Activated naive CD8-positive, alpha-beta T cell (primary cell): ENCODE data around the gene ZRANB1.

Source experiments
- H3K27ac Mint-ChIP-seq: one replicate; pipeline ENCODE4 v1.8.0; 2021; ENCODE audit warnings: mixed read lengths
- H3K27me3 Mint-ChIP-seq: one replicate; pipeline ENCODE4 v1.8.0; 2021; ENCODE audit warnings: mixed read lengths
- H3K36me3 Mint-ChIP-seq: one replicate; pipeline ENCODE4 v1.8.0; 2021; ENCODE audit warnings: mixed read lengths
- H3K4me1 Mint-ChIP-seq: one replicate; pipeline ENCODE4 v1.8.0; 2021; ENCODE audit warnings: low read depth, mixed read lengths
- H3K4me3 Mint-ChIP-seq: one replicate; pipeline ENCODE4 v1.8.0; 2021; ENCODE audit warnings: mild to moderate bottlenecking, mixed read lengths
- H3K9me3 Mint-ChIP-seq: one replicate; pipeline ENCODE4 v1.8.0; 2021; ENCODE audit warnings: low read depth, mixed read lengths

The ZRANB1 gene

DNA sequence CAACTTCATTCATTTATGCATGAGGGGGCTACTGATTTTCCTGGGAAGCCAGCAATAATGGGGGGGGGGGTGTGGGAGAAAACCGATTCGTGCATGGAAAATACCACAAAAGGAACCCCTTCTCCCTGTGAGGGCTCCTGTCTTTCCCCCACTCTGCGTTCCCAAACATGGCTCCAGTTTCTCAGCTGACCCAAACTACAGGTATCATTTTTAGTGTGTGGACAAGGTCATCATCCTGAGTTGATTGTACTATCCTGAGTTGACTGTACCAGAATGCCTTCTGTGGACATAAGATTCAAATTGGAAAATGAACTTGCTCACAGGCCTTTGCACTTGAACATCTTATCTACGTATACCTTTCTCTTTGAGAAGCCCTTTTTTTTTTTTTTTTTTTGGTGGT, 49.9 kb downstream of the ZRANB1 start:
- no peaks in the 10 kb centered on the region for H3K4me1 Mint-ChIP-seq
- H3K27me3 Mint-ChIP-seq, result no peaks in the 10 kb centered on the region
- no peak overlapping the region for H3K27ac Mint-ChIP-seq
- no peak overlapping the region for H3K4me3 Mint-ChIP-seq
- no peaks in the 10 kb centered on the region for H3K36me3 Mint-ChIP-seq
- H3K9me3 Mint-ChIP-seq, result no peaks in the 10 kb centered on the region

DNA sequence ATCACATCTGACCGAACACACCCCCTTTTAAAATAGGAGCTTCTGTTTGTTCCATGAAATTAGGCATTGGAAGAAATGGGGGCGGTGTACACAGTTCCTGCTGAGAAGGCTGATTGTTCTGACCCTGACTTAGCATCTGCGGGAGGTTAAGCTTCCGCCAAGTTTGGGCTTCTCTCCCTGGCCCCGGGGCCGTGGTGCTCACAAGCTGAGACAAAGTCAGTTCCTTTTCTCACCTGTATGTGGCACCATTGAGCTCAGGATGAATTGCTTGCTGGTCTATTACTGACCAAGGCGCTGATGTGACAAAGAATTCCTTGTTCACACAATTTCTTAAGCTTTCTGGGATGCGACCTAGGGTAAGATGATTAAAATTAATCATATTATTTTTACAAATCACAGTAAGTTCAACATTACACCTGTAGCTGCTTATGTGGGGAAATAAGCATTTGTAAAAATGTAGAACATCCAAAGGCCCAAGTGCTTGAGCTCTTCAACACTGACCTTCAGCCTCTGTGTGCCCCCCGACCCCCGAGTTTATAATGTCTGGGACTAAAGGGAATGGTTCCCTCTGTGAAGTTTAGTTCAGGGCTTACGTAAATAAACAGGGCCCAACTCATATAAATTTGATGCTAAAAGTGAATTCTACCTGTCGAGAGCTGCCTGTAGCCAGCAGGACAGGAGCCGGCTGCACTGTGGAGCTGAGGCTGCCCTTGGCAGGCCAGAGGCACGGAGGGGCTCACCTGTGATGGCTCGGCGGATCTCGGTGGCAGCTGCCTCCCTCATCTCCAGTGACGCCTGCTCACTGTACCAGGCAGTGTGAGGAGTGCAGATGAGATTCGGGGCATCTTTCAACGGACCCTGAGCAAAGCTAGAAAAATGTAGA, 50.8 kb downstream of the ZRANB1 start:
- Mint-ChIP-seq H3K27ac (no peak overlapping the region), H3K36me3 (no peaks in the 10 kb centered on the region), H3K4me3 (no peak overlapping the region), H3K4me1 (no peaks in the 10 kb centered on the region), H3K9me3 (no peaks in the 10 kb centered on the region), H3K27me3 (no peaks in the 10 kb centered on the region)

DNA sequence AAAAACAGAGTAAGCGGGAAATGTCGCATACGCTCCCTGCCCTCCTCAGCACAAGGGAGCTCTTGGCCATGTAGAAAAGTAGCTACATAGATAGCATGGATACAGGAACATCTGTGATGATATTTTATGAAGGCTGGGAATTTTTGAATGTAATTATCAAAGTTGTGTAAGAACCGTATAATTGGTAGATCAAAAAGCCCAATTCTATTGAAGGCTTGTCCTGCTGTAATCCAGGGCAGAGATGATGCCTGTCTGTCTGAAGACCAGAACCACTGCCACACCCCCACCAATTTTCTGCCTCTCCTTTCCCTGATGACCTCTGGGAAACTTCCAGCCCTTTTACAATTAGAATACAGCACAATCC, 51.4 kb downstream of the ZRANB1 start:
- Mint-ChIP-seq H3K9me3 (no peaks in the 10 kb centered on the region), H3K27ac (no peak overlapping the region), H3K4me3 (no peak overlapping the region), H3K36me3 (no peaks in the 10 kb centered on the region), H3K27me3 (no peaks in the 10 kb centered on the region), H3K4me1 (no peaks in the 10 kb centered on the region)

DNA sequence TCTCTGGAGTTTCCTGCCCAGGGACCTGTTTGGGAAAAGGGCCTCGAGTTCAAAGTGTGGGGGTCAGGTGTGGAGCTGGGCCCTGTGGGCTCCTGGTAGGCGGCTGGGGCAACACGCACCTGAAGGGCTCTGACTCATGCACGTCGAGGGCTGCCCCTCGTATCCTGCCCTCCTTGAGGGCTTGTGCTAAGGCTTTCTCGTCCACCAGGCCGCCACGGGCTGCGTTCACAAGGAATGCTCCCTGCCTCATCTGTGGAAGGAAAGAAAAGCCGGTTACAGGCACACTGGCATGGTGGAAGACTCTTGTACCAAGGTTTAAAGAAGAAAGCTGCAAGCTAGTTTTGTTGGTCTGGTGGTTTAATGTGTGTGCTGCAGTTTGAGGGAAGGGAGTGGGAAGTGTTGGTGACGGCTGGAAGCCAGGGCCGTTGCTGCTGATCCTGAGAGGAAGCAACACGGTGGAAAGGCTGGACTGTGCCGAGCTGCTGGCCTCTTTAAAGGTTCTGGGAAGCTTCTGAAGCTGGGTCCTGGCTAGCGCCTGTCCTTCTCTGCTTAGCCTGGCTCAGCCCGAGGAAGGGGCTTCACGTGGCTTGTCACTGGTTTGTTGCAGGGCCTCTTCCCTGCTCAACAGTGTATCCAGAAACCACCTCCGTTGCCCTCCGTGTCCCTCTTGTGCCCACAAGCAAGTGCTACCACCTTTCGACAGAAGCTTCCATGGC, 52.0 kb downstream of the ZRANB1 start:
- H3K9me3 Mint-ChIP-seq, result no peaks in the 10 kb centered on the region
- H3K4me3 Mint-ChIP-seq, result no peak overlapping the region
- no peak overlapping the region for H3K27ac Mint-ChIP-seq
- no peaks in the 10 kb centered on the region for H3K36me3 Mint-ChIP-seq
- H3K27me3 Mint-ChIP-seq, result no peaks in the 10 kb centered on the region
- no peaks in the 10 kb centered on the region for H3K4me1 Mint-ChIP-seq

DNA sequence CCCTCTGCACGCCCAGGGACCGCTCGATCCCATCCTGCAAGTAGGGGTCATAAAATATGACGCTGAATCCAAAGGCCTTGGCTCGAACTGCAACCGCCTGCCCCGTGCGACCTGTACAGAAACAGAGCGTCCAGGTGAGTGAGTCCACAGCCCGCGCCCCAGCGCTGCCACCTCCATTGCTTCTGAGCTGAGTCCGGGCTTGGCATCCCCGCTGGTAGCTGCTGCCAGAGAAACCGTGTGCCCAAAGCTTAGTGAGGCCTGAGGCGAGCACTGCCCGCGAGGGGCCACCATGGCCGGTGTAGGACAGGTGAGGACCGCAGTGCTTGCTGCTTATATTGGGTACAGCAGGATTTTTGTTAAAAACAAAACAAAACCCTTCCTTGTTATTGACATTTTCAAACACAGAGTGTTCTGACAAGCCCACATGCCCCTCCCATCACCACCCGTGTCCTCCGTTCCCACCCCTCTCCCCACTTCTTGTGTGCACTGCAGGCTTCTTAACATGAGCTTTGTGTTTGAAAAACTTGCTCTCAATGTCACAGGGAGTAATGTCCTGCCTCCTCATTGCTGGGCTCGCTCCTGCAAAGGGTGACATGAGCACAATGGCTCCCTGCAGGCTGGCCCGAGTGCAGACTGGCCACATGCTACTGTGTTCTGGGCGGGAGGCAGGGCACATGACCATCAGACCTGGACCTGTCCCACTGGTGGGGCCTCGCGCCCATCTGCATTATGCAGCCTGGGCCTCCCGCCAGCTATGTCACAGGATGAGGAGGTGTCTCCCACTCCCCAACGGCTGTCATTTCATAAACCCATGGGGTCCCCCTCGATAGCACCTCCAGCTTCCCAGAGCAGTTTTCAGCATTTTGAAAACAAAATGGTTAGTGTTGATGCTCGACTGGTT, 52.9 kb downstream of the ZRANB1 start:
- no peak overlapping the region for H3K27ac Mint-ChIP-seq

DNA sequence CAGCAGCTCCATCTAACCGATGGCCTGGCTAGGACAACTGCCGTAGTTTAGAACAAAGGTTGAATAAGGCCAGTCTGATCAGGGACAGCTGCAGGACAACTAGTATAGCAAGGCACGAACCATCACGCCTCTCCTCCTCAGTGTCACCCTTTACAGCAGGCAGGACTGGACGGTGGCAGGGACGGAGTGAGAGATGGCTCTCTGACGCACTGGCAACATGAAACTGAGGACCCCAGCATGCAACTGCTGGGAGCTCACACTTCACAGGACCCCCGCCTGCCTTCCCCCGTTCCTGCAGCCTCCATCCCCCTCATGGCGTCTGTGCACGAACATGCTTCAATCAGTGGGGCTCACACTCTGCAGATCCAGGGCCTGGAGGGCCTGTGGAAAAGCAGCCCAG, 53.7 kb downstream of the ZRANB1 start:
- H3K27ac Mint-ChIP-seq, result no peak overlapping the region
- H3K9me3 Mint-ChIP-seq, result no peaks in the 10 kb centered on the region
- H3K36me3 Mint-ChIP-seq, result no peaks in the 10 kb centered on the region

More for the DNA sequence above, 52.9 kb downstream of the ZRANB1 start:
- Mint-ChIP-seq H3K4me1 (no peaks in the 10 kb centered on the region), H3K36me3 (no peaks in the 10 kb centered on the region), H3K9me3 (no peaks in the 10 kb centered on the region), H3K4me3 (no peak overlapping the region), H3K27me3 (no peaks in the 10 kb centered on the region)

DNA sequence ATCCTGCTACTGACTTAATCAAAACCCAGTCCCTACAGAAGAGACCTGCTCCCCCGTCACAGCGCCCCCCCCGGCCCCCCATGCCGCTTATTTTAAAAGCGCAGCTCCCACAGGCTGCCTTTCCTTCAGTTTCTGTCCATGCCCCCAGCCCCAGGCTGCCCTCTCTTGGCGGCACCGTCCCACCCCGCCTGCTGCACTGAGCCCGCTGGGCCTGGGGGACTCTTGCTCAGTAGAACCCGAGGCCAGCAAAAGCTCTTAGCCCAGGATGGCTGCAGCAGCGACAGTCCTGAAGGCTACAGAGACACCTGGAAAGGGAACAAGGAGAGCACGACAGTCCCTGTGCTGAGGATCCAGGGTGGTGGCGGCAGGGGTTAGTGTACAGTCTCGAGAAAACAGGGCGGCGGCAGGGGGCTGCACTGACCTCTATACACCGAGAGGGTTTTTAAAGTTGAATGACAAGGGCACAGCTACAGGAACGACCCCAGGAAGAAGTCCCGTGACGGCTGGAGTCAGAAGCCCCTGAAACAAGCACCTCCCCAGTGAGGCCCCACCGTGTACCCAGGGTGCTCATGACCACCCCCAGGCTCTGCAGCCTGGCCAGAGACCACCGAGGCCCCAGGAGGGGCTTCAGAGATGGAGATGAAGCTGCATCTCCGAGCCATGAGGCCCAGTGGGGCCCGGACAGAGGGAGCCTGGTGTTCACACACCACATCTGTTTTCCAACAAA, 54.4 kb downstream of the ZRANB1 start:
- Mint-ChIP-seq H3K27ac (no peak overlapping the region), H3K9me3 (no peaks in the 10 kb centered on the region), H3K36me3 (no peaks in the 10 kb centered on the region), H3K4me1 (no peaks in the 10 kb centered on the region), H3K4me3 (no peak overlapping the region), H3K27me3 (no peaks in the 10 kb centered on the region)

More for the DNA sequence above, 53.7 kb downstream of the ZRANB1 start:
- no peaks in the 10 kb centered on the region for H3K4me1 Mint-ChIP-seq
- H3K27me3 Mint-ChIP-seq, result no peaks in the 10 kb centered on the region
- no peak overlapping the region for H3K4me3 Mint-ChIP-seq

DNA sequence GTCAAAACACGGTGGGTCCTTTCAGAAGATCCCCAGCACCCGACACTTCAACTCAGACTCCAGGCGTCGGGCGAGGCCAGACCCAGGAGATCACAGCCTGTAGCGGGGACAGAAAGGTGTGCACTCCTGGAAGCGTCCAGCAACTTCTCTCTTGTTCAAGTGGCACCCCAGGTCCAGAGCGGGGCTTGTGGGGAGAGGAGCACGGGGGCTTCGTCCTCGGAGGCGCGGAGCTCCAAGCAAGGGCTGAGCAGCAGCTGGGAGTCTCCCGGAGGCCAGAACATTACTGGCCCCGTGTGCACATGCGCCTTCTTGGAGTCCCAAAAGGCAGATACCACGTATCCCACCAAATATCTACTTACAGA, 54.9 kb downstream of the ZRANB1 start:
- Mint-ChIP-seq H3K4me1 (no peaks in the 10 kb centered on the region), H3K4me3 (no peak overlapping the region), H3K27ac (no peak overlapping the region), H3K27me3 (no peaks in the 10 kb centered on the region), H3K36me3 (no peaks in the 10 kb centered on the region), H3K9me3 (no peaks in the 10 kb centered on the region)

DNA sequence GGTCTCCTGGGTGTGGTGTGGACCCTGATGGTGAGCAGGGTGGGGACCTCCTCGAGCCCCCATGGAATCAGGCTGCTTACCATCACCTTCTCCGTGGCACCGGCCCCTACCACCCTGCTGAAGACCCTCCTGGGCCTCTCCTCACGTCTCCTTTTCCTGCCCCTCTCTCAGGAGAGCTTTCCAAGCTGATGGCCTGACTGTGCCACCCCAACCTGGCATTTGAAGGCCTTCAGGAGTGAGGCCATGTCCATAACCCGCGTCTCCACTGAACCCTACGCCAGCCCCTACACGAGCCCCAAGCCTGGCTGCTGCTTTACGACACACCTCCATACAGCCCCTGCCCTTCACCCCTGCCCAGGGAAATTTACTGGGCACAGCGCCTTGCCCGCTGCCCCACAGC, 55.4 kb downstream of the ZRANB1 start:
- Mint-ChIP-seq H3K4me1 (no peaks in the 10 kb centered on the region), H3K27ac (no peak overlapping the region), H3K27me3 (no peaks in the 10 kb centered on the region), H3K4me3 (no peak overlapping the region), H3K9me3 (no peaks in the 10 kb centered on the region), H3K36me3 (no peaks in the 10 kb centered on the region)

DNA sequence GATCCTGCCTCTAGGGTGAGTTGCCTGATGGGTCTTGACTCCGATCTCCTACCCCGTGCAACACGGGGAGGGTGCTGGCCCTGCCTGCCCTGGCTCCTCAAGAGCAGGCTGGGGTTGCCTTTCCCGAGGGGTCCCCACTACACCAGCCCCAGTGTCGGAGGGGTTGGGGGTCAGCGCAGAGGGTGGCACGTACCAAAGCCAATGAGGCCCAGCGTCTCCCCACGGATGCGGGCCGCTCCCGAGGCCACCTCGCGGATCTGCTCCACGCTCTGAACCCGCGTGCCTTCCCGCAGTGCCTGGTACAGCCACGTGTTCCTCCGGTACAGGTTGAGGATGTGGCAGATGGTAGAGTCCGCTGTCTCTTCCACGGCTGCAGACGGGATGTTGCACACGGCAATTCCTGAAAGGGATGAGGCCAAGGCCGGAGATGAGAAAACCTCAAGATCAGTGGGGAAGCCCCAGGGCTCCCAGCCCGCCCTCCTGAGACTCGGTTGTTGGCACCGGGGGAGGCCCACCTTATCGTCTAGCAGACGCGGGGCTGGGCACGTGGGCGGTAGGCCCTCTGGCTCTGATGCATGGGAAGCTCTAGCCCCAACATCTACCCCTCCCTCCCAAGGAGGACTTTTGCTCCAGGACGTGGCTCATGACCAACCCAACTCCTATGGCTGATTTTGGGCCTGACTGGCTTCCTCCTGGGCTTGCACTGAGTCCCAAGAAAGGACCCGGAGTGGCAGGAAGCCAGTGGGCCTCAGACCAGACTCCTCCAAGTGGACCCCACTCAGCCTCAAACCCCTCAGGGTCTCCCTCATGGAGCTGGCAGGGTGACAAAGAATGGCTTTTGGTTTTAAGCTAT, 56.1 kb downstream of the ZRANB1 start:
- Mint-ChIP-seq H3K27me3 (no peaks in the 10 kb centered on the region), H3K4me1 (no peaks in the 10 kb centered on the region), H3K36me3 (no peaks in the 10 kb centered on the region), H3K27ac (no peak overlapping the region), H3K9me3 (no peaks in the 10 kb centered on the region), H3K4me3 (no peak overlapping the region)

DNA sequence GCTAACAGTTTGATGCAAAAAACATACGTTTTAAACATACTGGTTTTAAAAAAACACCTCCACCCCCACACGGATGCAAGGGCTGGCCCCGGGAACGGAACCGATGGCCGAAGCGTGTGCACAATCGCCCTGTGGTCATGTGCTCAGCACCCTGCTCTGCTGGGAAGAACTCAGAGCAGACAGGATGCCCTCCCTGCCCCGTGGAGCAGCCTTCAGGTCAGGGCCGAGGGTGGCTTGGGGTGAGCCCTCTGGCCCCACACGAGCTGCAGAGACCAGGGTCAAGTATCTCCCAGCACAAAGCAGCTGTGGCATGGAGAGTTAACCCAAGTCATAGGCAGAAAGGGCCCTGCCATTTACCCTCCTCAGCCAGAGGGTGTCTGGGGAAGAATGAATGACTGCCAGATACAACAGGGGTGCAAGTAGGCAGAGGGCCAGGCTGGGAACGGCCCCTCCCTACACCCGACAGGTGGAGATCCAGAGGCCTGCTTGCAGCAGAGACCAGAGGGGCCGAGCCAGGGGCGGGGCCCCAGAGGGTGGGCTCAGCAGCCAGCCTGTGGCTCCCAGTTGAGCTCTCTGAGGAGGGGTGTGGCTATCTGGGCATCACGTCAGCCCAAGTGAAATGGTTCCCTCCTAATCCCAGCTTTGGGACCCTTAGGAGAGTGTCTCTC, 56.8 kb downstream of the ZRANB1 start:
- no peaks in the 10 kb centered on the region for H3K4me1 Mint-ChIP-seq
- no peaks in the 10 kb centered on the region for H3K9me3 Mint-ChIP-seq
- no peak overlapping the region for H3K4me3 Mint-ChIP-seq
- no peaks in the 10 kb centered on the region for H3K36me3 Mint-ChIP-seq
- no peak overlapping the region for H3K27ac Mint-ChIP-seq
- no peaks in the 10 kb centered on the region for H3K27me3 Mint-ChIP-seq

DNA sequence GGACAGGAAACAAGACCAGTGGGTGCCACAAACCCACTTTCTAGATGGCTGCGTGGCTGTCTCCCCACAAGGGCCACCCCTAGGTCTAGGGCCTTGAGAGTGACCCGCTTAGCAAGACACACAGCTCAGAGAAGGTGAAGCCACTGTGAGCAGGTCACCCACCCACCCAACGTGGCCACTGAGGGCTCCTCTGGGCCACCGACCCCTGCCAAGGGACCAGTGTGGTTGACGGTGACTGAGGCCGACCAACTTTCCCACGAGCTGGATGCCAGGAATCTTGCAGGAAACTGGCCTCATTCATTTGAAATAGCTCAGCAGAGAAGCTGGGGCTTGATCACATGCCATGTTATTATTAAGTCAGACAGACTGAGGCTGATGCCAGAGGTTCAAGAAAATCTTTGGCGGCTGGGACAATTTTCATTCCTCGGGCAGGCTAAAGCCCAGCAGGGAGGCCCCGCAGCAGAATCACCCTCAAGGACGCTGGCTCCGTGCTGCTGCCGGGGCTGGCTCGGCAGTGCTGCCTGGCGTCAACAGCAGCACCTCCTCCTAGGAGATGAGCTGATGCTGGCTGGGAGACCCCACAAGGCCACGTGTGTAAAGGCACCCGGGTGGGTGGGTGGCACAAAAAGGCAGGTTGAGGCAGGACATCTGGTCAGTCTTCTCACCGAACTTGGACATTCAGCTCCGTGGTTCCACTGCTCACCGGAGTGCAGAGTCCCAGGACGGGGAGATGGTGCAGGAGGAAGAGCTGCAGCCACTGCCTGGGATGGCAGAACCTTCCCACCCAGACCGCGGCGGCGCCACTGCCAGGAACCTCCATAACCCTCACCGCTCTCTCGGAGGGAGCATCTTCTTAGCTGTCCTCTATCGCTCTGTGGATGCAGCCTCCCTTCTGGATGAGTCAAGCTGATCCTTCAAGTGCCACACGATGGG, 57.8 kb downstream of the ZRANB1 start:
- no peaks in the 10 kb centered on the region for H3K9me3 Mint-ChIP-seq
- H3K4me3 Mint-ChIP-seq, result no peak overlapping the region
- H3K27me3 Mint-ChIP-seq, result no peaks in the 10 kb centered on the region
- no peak overlapping the region for H3K27ac Mint-ChIP-seq
- no peaks in the 10 kb centered on the region for H3K4me1 Mint-ChIP-seq
- no peaks in the 10 kb centered on the region for H3K36me3 Mint-ChIP-seq
